SK-N-SH (cell line): Measurements from ENCODE around the gene UNKL. TPM values are rescaled to one million over a fixed set of nuclear protein-coding genes. Genes with fewer than 3 reads are reported as not detected.

Experiments
- CTCF ChIA-PET: fragments of 300-600, 350-600 bp; formaldehyde crosslinking; extraction: SDS; loops from one replicate; lab custom pipeline; 2021; lab: Yijun Ruan, JAX
- POLR2A ChIA-PET: fragments of 350-600 bp; sonication (Branson Sonifier 250); formaldehyde crosslinking; extraction: SDS; loops from one replicate; lab custom pipeline; 2020; ENCODE audit warnings: antibody characterized with exemption, inconsistent platforms; lab: Yijun Ruan, JAX
- DNase-seq: peaks from one replicate; pipeline ENCODE4 v3.0.0; 2012
- H2AFZ ChIP-seq: fragments of 200-600 bp; sonication (generic); 2 replicates; pipeline ENCODE4 v1.8.1; 2016; ENCODE audit warnings: antibody characterized with exemption, mild to moderate bottlenecking, low read depth
- H3F3A ChIP-seq: fragments of 200-600 bp; sonication (generic); replicated peaks from 2 replicates; pipeline ENCODE3; 2016; ENCODE audit warnings: antibody characterized with exemption, mild to moderate bottlenecking; ENCODE audit not compliant: insufficient read depth
- H3K27ac ChIP-seq, 2 experiments: fragments of 200-500 bp in 1 of 2; fragments of 200-600 bp in 1 of 2; sonication (Bioruptor generic) in 1 of 2; sonication (generic), shearing (Covaris generic) in 1 of 2; 2 replicates each; pipeline versions ENCODE4 v1.5.1 to v1.6.1; 2014 to 2016; ENCODE audit warnings: low read depth in 2 of 2, inconsistent platforms in 1 of 2, low read length in 1 of 2, mild to moderate bottlenecking in 1 of 2, mixed read lengths in 1 of 2
- H3K27me3 ChIP-seq: fragments of 200-600 bp; sonication (generic), shearing (Covaris generic); 2 replicates; pipeline ENCODE4 v1.6.1; 2016; ENCODE audit warnings: mixed run types; ENCODE audit not compliant: insufficient read depth
- H3K36me3 ChIP-seq, 2 experiments: fragments of 200-500 bp in 1 of 2; fragments of 200-600 bp in 1 of 2; sonication (Bioruptor generic) in 1 of 2; sonication (generic) in 1 of 2; replicated peaks in 1 of 2; 2 replicates each; pipeline versions ENCODE3 to v1.5.1; 2014 to 2016; ENCODE audit warnings: low read length in 1 of 2, mild to moderate bottlenecking in 1 of 2; ENCODE audit not compliant: insufficient read depth in 2 of 2, control insufficient read depth in 1 of 2
- H3K4me1 ChIP-seq, 2 experiments: fragments of 200-500 bp in 1 of 2; fragments of 200-600 bp in 1 of 2; sonication (Bioruptor generic) in 1 of 2; sonication (generic), shearing (Covaris generic) in 1 of 2; 2 replicates each; pipeline versions ENCODE4 v1.5.1 to v1.6.1; 2014 to 2016; ENCODE audit warnings: low read depth in 1 of 2, low read length in 1 of 2, mixed run types in 1 of 2; ENCODE audit not compliant: insufficient read depth in 2 of 2, control insufficient read depth in 1 of 2
- H3K4me2 ChIP-seq: fragments of 200-600 bp; sonication (generic), shearing (Covaris generic); 2 replicates; pipeline ENCODE4 v1.6.1; 2017; ENCODE audit warnings: mixed run types
- H3K4me3 ChIP-seq, 2 experiments: fragments of 200-500 bp in 1 of 2; fragments of 200-600 bp in 1 of 2; sonication (Bioruptor generic) in 1 of 2; sonication (generic), shearing (Covaris generic) in 1 of 2; 2 replicates each; pipeline versions ENCODE4 v1.5.1 to v1.8.1; 2014 to 2016; ENCODE audit warnings: low read depth in 2 of 2, inconsistent platforms in 1 of 2, low read length in 1 of 2, mild to moderate bottlenecking in 1 of 2, mixed read lengths in 1 of 2, moderate library complexity in 1 of 2
- H3K79me2 ChIP-seq: fragments of 200-600 bp; sonication (generic); 2 replicates; pipeline ENCODE4 v1.8.1; 2017; ENCODE audit warnings: mild to moderate bottlenecking; ENCODE audit not compliant: insufficient read depth
- H3K9ac ChIP-seq: fragments of 200-600 bp; sonication (generic); 2 replicates; pipeline ENCODE4 v1.6.1; 2017; ENCODE audit warnings: mixed run types
- H3K9me2 ChIP-seq: fragments of 200-600 bp; sonication (generic); 2 replicates; pipeline ENCODE4 v1.6.1; 2017; ENCODE audit warnings: mixed run types
- H3K9me3 ChIP-seq: fragments of 200-600 bp; sonication (generic); 2 replicates; pipeline ENCODE4 v1.6.1; 2017; ENCODE audit warnings: mixed run types, mild to moderate bottlenecking, moderate library complexity
- H4K20me1 ChIP-seq: fragments of 200-600 bp; sonication (generic); 2 replicates; pipeline ENCODE4 v1.6.1; 2017; ENCODE audit warnings: mild to moderate bottlenecking, mixed run types; ENCODE audit not compliant: insufficient read depth
- CHD2 ChIP-seq: fragments of 150-350 bp; IDR thresholded peaks from 2 replicates; pipeline ENCODE4 v1.6.1; 2018; ENCODE audit warnings: low read length; ENCODE audit not compliant: partially characterized antibody
- EZH2phosphoT487 ChIP-seq: fragments of 200-600 bp; sonication (generic); IDR thresholded peaks from 2 replicates; pipeline ENCODE4 v1.6.1; 2017; ENCODE audit warnings: low read depth, mixed run types, mild to moderate bottlenecking, antibody characterized with exemption, moderate library complexity, borderline replicate concordance
- FOSL2 ChIP-seq: IDR thresholded peaks from 2 replicates; pipeline ENCODE4 v1.4.0; 2012; ENCODE audit warnings: low read depth, mild to moderate bottlenecking, moderate library complexity, borderline replicate concordance
- GABPA ChIP-seq: IDR thresholded peaks from 2 replicates; pipeline ENCODE4 v1.4.0; 2012; ENCODE audit warnings: low read depth, mild to moderate bottlenecking
- GATA2 ChIP-seq: sonication (generic); formaldehyde crosslinking; IDR thresholded peaks from 2 replicates; pipeline ENCODE4 v1.5.0; 2020; ENCODE audit warnings: mild to moderate bottlenecking, missing genetic modification reagents
- JUND ChIP-seq: IDR thresholded peaks from 2 replicates; pipeline ENCODE4 v1.4.0; 2012
- MEF2A ChIP-seq: IDR thresholded peaks from 2 replicates; pipeline ENCODE4 v1.4.0; 2012; ENCODE audit warnings: low read depth, borderline replicate concordance
- NFIC ChIP-seq: IDR thresholded peaks from 2 replicates; pipeline ENCODE4 v1.4.0; 2012; ENCODE audit warnings: borderline replicate concordance
- NRF1 ChIP-seq: IDR thresholded peaks from 2 replicates; pipeline ENCODE4 v1.6.1; 2012; ENCODE audit warnings: low read depth, mild to moderate bottlenecking, low read length
- POLR2AphosphoS5 ChIP-seq: IDR thresholded peaks from 2 replicates; pipeline ENCODE4 v1.6.1; 2012; ENCODE audit warnings: low read depth, low read length
- RAD21 ChIP-seq: IDR thresholded peaks from 2 replicates; pipeline ENCODE4 v1.6.1; 2012; ENCODE audit warnings: mild to moderate bottlenecking, low read length
- RCOR1 ChIP-seq: fragments of 150-350 bp; IDR thresholded peaks from 2 replicates; pipeline ENCODE4 v1.6.1; 2017; ENCODE audit warnings: antibody characterized with exemption, low read length
- TAF1 ChIP-seq: IDR thresholded peaks from 2 replicates; pipeline ENCODE4 v1.6.1; 2012; ENCODE audit warnings: low read depth, mild to moderate bottlenecking, low read length, moderate library complexity, borderline replicate concordance
- whole genome bisulfite sequencing: methylation state at CpG from one replicate; pipeline ENCODE4 v1.1.6; 2017; ENCODE audit warnings: low lambda C conversion rate; 5-methylcytosine and 5-hydroxymethylcytosine counted together
- polyA plus RNA-seq, 3 experiments: library from polyadenylated mRNA; depleted of rRNA; stranded (reverse); fragments of >200 nt; gene quantifications; 2 replicates each; pipeline ENCODE4 v1.2.3, GENCODE V29; 2012
- TF ChIP-seq, protein P1 (sequence below): fragments of 200-600 bp; sonication (generic); IDR thresholded peaks from 2 replicates; pipeline ENCODE4 v1.6.1; 2017; ENCODE audit warnings: antibody characterized with exemption, mild to moderate bottlenecking, moderate library complexity
- TF ChIP-seq, protein P2 (sequence below): IDR thresholded peaks from 2 replicates; pipeline ENCODE4 v1.4.0; 2012; ENCODE audit warnings: low read depth, borderline replicate concordance
- TF ChIP-seq, protein P3 (sequence below): fragments of 150-350 bp; IDR thresholded peaks from 2 replicates; pipeline ENCODE4 v1.6.1; 2017; ENCODE audit warnings: antibody characterized with exemption, low read length, low read depth, borderline replicate concordance
- TF ChIP-seq, protein P4 (sequence below): IDR thresholded peaks from 2 replicates; pipeline ENCODE4 v1.4.0; 2012; ENCODE audit warnings: low read depth, borderline replicate concordance

UNKL gene
- polyA plus RNA-seq, 1 of the 3 experiments (the other 2 are of a cell fraction), result 16.4 TPM

DNA sequence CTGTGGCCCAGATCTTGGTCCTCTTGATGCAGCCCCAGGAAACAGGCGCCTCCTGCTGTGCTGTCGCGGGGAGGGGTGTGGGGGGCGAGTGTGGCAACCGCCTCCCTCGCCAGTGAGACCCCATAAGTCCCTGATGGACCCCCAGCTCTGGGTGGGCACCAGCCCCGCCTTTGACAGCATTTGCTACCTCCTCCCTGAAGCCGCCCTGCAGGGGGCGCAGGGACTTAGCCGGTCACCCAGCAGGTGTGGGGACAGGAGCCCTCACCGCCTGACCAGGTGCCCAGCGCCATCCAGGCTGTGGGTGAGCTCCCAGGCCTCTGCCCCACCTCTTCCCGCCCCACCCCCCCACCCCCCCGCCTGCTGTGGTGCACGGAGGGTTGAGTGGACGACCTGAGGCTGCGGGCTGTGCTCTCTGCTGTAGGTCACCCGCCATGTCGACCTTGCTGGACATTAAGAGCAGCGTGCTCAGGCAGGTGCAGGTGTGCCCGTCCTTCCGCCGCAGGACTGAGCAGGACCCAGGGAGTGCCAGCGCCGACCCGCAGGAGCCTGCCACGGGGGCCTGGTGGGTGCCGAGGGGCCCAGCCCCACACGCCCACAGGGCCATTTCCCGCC is 76.3 kb downstream of the UNKL start:
- H3K27ac ChIP-seq, result no peak overlapping the region
- ChIA-PET POLR2A (no interaction called here), CTCF (interaction anchor here (0.6 to 3.3 kb wide), 21 partner anchors 8 to 200 kb away, joined by 3 to 16 read pairs (median 5); partner anchors contain the start of genes GNPTG and TSR3)
- no peak overlapping the region for H3K4me3 ChIP-seq
- TF ChIP-seq NRF1 (no peak), CHD2 (no peak)
- TF ChIP-seq, protein P1, sequence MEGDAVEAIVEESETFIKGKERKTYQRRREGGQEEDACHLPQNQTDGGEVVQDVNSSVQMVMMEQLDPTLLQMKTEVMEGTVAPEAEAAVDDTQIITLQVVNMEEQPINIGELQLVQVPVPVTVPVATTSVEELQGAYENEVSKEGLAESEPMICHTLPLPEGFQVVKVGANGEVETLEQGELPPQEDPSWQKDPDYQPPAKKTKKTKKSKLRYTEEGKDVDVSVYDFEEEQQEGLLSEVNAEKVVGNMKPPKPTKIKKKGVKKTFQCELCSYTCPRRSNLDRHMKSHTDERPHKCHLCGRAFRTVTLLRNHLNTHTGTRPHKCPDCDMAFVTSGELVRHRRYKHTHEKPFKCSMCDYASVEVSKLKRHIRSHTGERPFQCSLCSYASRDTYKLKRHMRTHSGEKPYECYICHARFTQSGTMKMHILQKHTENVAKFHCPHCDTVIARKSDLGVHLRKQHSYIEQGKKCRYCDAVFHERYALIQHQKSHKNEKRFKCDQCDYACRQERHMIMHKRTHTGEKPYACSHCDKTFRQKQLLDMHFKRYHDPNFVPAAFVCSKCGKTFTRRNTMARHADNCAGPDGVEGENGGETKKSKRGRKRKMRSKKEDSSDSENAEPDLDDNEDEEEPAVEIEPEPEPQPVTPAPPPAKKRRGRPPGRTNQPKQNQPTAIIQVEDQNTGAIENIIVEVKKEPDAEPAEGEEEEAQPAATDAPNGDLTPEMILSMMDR, result peak; percentile 59
- no peaks in the 10 kb centered on the region for H3K36me3 ChIP-seq
- peaks cover 0 to 20% of the 10 kb centered on the region in 2 experiments; a peak in 1 of 4 replicates for H3K4me1 ChIP-seq
- no peaks in the 10 kb centered on the region for H4K20me1 ChIP-seq
- H3K79me2 ChIP-seq, result no peaks in the 10 kb centered on the region
- no peaks in the 10 kb centered on the region for H3K9me2 ChIP-seq
- peaks cover 52% of the 10 kb centered on the region for H3K27me3 ChIP-seq
- no peak overlapping the region for H2AFZ ChIP-seq
- no peak overlapping the region for H3K9ac ChIP-seq
- H3K4me2 ChIP-seq, result no peak overlapping the region
- H3F3A ChIP-seq, result no peaks in the 10 kb centered on the region
- DNase-seq, result peak; percentile 78
- no peaks in the 10 kb centered on the region for H3K9me3 ChIP-seq
- WGBS, result 0% methylated on average over 5 of the region's 30 CpGs

DNA sequence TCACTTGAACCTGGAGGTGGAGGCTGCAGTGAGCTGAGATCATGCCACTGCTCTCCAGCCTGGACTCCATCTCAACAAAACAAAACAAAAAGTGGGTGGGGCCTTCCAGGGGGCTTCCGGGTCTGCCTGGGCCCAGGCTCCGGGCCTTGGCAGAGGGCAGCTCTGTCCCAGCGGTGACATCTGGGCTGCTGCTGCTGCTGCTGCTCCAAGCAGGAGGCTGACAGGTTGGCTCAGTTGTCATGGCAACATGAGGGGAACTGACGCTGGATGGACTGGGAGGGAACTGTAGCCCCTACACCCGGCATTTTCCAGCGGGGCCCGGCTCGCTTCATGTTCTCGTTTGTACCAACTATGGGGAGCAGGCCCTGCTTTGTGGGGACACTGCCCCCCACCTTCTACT is 77.0 kb downstream of the UNKL start:
- CTCF ChIA-PET, result interaction anchor here (0.6 to 3.3 kb wide), 20 partner anchors 9 to 200 kb away, joined by 3 to 16 read pairs (median 5); partner anchors contain the start of genes GNPTG and TSR3
- WGBS, result 49% methylated on average over 2 of the region's 9 CpGs
- 0 out of 2 replicates have a peak, but pooled peaks cover 3% of the 10 kb centered on the region for H4K20me1 ChIP-seq
- TF ChIP-seq, protein P2, sequence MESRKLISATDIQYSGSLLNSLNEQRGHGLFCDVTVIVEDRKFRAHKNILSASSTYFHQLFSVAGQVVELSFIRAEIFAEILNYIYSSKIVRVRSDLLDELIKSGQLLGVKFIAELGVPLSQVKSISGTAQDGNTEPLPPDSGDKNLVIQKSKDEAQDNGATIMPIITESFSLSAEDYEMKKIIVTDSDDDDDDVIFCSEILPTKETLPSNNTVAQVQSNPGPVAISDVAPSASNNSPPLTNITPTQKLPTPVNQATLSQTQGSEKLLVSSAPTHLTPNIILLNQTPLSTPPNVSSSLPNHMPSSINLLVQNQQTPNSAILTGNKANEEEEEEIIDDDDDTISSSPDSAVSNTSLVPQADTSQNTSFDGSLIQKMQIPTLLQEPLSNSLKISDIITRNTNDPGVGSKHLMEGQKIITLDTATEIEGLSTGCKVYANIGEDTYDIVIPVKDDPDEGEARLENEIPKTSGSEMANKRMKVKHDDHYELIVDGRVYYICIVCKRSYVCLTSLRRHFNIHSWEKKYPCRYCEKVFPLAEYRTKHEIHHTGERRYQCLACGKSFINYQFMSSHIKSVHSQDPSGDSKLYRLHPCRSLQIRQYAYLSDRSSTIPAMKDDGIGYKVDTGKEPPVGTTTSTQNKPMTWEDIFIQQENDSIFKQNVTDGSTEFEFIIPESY, result no peak
- TF ChIP-seq, protein P3, sequence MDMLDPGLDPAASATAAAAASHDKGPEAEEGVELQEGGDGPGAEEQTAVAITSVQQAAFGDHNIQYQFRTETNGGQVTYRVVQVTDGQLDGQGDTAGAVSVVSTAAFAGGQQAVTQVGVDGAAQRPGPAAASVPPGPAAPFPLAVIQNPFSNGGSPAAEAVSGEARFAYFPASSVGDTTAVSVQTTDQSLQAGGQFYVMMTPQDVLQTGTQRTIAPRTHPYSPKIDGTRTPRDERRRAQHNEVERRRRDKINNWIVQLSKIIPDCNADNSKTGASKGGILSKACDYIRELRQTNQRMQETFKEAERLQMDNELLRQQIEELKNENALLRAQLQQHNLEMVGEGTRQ, result no peak
- TF ChIP-seq RCOR1 (no peak), FOSL2 (no peak), POLR2AphosphoS5 (no peak), MEF2A (no peak), GATA2 (no peak), NFIC (no peak), GABPA (no peak), JUND (no peak), EZH2phosphoT487 (no peak), RAD21 (no peak), TAF1 (no peak)
- TF ChIP-seq, protein P4, sequence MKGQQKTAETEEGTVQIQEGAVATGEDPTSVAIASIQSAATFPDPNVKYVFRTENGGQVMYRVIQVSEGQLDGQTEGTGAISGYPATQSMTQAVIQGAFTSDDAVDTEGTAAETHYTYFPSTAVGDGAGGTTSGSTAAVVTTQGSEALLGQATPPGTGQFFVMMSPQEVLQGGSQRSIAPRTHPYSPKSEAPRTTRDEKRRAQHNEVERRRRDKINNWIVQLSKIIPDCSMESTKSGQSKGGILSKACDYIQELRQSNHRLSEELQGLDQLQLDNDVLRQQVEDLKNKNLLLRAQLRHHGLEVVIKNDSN, result no peak
- TF ChIP-seq, protein P1, result no peak

More for the DNA sequence above, 77.0 kb downstream of the UNKL start:
- Histone ChIP-seq H3K9ac (no peak overlapping the region), H3K9me3 (no peaks in the 10 kb centered on the region), H3K4me3 (no peak overlapping the region), H3K79me2 (no peaks in the 10 kb centered on the region), H3K4me2 (no peak overlapping the region), H3K4me1 (peaks cover 0 to 19% of the 10 kb centered on the region in 2 experiments; a peak in 1 of 4 replicates), H2AFZ (no peak overlapping the region), H3K27me3 (peaks cover 59% of the 10 kb centered on the region), H3K27ac (no peak overlapping the region), H3K36me3 (no peaks in the 10 kb centered on the region), H3F3A (no peaks in the 10 kb centered on the region), H3K9me2 (no peaks in the 10 kb centered on the region)
- POLR2A ChIA-PET, result no interaction called here
- DNase-seq, result peak; percentile 63
